ENCODE results near the gene SLC44A3.
A peak's percentile ranks its signal among the peaks of the same experiment; 100 is the strongest.

Gene SLC44A3

DNA sequence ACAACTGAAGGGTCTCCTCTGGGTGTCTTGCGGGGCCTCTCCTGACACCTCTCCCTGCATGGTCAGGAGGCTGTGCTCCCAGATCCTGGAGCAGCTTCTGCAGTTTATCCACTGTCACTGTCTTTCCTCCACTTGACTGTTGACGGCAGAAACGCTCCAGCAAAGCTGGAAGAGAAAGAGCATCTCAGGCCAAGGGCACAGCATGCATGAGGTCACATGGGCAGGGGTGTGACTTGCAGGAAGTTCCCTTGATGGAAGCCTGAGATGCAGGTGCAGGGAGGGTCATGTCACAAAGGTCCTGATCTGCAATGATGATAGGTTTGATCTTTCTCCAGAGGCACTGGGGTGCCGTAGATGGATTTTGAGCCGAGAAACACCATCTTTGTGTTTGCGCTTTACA, 23.3 kb downstream of the SLC44A3 start:
- DNase-seq = no peak

GRCh38 chr1:94843846-94844245, 23.7 kb downstream of the SLC44A3 start:
- no peak for DNase-seq

DNA sequence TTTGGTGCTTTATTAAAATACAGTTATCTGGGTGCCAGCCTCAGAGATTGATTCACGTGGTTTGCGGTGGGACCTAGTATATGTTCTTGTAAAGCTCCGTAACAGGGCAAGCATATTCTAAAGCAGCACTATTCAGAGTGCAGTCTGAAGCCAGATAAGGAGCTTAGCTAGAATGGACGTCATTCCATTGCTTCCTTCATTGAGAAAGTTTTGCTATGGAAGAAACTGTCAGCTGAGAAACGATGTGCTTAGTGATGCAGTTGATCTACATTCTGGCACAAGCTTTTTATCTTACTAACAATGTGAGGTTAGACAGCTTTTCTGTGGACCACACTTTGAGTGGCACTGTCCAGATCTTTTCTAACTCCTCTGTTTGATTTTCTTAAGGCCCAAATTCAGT, 26.2 kb downstream of the SLC44A3 start:
- no peak for DNase-seq

DNA sequence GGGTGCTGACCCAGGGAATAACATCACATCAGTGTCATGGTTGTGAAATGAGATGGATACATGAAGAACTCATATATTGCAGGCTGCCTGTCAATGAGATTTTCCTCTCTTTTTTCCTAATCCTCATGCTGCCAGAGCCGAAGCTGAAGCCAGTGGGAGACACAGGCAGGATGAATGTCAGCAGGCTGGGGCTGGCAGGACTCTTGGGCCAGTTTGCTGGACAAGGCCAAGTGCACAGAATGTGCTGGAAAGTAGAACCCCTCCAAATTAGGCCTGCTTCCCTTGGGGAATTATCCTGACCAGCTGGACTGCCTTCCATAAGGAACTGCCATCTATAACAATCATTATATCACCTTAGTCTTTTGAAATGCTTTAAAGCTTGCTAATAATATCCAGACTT, 31.4 kb downstream of the SLC44A3 start:
- no peak for DNase-seq

DNA sequence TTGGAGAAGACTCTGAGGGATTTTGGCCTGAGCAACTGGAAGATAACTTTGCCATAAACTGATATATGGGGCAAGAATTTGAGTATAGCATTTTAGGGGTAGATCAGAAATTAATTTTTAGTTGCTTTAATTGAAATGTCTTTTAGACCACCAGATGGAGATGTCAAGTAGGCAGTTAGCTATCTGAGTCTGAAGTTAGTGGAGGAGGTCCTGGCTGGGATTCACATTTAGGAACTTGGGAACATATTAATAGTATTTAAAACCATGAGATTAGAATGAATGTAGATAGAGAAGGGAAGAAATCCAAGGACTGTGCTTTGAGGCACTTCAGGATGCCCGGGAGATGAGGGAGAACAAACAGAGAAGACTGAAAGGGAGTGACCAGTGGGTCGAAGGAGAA, 32.6 kb downstream of the SLC44A3 start:
- no peak for DNase-seq

- peak; percentile 81 for DNase-seq
Measured at GRCh38 chr1:94854458-94855306, 34.5 kb downstream of the SLC44A3 start.

DNA sequence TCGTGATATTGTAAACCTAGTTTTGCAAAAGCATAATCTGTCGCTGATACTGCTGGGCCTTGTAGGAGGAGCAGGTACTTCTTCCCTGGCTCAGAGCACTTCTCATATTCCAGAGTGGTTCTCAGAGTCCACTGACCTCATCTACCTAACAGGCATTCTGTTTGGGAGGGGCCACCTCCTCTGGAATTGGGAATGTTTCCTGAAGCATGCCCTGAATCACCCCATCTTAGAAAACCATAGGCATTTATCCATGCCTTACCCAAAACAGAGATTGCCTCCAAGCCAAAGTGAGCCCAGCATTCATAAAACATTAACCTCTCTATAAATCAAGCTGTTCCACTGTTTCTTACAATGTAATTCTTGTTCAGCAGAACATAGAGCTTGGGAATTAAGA, 35.1 kb downstream of the SLC44A3 start:
- DNase-seq = no peak

DNA sequence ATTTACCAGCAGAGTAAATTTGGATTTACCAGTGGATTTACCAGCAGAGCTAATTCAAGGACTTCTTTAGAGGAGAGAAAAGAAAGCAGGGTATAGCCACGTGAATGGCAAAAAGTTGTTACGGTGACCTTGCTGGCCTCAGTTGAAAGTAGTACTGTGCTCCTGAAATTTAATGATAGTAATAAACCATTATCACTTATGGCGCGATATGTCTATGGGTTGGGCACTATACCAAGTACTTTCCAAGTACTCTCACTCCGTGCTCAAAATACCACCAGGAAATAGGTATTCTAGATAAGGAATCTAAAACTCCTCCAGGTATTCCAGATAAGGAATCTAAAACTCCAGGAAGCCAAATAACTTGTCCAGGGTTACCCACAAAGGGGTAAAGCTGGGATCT, 35.8 kb downstream of the SLC44A3 start:
- DNase-seq = no peak

DNA sequence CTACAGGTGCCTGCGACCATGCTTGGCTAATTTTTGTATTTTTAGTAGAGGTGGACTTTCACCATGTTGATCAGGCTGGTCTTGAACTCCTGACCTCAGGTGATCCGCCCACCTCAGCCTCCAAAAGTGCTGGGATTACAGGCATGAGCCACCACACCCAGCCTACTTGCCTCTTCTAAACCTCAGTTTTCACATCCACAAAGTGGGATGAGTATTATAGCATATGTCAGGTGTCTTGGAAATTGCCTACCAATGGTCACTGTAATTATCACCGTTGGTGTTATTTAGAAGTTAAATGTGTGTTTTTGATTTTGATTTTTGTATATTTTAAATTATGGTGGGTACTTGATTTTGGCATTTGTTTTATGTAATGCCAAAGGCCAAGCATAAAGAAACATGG, 36.7 kb downstream of the SLC44A3 start:
- no peak for DNase-seq

DNA sequence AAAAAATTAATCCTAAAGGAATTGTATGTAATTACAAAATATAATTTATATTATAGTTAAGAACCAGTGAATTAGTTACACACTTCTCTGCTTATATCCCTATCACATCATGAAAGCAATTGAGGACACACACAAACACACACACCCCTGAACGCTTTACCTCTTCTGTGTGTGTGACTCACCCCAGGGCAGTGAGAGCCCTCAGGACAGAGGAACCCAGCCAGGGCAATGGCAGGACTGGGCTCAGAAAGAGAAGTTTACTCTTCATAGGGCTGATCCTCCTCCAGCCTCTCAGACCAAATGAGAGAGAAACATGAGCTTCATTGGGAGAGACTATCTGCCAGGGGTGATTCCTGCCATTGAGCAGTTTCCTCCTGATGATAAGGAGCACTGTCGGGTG, 38.1 kb downstream of the SLC44A3 start:
- no peak for DNase-seq

DNA sequence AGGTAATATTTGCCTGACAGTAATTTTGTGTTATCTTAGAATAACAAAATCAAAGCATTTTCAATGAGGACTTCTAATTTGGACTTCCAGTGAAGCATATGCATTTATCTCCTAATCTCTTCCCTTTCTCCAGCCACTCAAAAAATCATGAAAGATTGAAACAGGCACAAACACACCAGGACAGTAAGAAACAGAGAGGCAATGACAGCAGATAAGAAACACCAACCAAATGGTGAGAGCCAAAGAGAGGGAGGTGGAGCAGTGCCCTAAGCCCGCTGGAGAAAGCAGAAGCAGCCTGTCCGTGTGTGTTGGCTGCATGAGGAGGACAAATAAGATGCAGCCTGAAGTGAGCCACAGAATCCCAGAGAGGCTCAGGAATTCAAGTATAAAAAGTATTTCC, 39.0 kb downstream of the SLC44A3 start:
- no peak for DNase-seq

GRCh38 chr1:94862718-94863117, 42.6 kb downstream of the SLC44A3 start:
- DNase-seq = no peak

DNA sequence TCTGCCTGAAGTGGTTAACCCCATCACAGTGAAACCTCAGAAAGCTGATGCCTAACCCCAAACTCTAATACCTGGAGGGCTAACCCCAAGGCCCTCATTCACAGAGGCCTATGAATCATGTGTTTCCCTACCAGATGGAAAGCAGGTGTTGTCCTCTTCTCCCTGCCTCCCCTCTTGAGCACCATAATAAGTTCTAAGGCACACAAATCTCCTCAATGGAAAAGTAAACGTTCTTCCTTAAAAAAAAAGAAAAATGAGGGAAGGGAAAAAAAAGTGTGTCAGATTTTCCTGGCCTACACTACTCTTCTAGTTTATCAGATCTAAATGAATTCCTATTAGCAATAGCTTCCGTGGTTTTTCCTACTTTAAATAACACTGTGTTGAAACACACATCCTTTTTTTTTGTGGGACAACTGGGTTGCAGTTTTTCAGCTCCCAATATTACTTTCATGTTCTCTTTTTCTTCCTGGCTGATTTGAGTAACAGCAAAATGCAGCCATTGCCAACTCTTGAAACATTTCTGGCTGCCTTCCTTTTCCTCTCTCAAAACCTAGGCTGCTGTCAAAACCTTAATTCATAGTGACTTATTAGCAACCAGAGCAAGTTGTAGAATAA, 43.2 kb downstream of the SLC44A3 start:
- no peak for DNase-seq

DNA sequence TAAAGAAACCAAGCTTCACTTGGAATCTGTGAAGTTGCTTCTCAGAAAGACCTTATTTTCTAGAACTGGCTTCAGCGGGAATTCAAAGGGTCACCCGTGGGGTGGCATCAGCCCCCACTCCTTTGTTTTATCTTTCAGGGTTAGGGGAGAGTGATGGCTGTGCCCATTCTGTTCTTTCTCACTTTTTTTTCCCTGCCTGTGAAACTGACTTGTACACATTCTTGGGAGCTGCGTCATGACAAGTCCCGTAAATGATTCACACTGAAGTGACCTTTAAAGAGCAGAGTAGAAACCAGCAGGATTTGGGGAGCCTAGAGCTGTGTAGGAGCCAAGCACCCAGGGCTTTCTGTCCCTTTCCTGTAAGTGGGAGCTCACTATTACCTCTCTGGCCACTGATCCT, 43.8 kb downstream of the SLC44A3 start:
- DNase-seq = no peak

GRCh38 chr1:94864821-94865220, 44.7 kb downstream of the SLC44A3 start:
- no peak for DNase-seq

DNA sequence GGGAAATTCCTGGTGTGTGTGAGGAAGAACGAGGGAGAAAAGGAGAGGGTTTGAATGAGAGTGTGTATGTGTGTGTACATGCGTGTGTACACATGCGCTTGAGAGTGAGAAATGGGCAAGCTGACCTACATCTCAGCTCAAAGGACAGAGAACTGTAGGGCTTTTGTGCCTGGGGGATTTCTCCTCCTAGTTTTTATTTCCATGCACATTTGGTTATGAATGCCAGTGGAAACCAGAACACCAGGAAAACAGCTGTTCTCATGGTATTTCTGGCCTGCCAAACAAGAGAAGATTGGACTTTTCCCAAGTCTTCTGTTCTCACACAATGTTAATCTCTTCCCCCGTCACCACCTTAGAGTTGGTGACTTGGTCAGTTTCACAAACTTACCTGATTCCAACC, 45.2 kb downstream of the SLC44A3 start:
- no peak for DNase-seq

- DNase-seq = no peak
Measured at GRCh38 chr1:94866164-94866807, 46.1 kb downstream of the SLC44A3 start.

- no peak for DNase-seq
Measured at GRCh38 chr1:94871031-94871430, 50.9 kb downstream of the SLC44A3 start.

- DNase-seq = no peak
Measured at GRCh38 chr1:94872771-94873495, 52.8 kb downstream of the SLC44A3 start.

- DNase-seq = no peak
Measured at GRCh38 chr1:94873520-94874351, 53.6 kb downstream of the SLC44A3 start.

GRCh38 chr1:94874423-94874822, 54.3 kb downstream of the SLC44A3 start:
- DNase-seq = no peak

DNA sequence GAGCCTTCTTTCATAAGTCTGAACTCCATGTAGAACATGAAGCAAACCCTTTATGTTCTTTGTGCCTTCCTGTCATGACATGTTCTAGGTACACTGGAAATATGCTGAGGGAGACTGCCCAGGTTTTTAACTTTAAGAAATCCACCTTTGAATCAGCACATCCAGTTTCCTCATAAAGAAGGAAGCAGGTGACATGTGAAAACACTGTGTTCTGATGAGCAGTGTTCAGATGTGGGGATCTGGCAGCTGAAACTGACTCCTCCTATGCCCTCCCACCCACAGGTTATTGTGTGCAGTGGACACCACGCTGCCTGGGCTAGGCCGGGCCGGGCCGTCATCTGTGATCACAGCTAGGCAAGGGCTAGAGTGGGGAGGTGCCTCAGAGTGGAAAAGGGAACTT, 55.6 kb downstream of the SLC44A3 start:
- DNase-seq = no peak

GRCh38 chr1:94876362-94876761, 56.2 kb downstream of the SLC44A3 start:
- no peak for DNase-seq
